ENCODE results near the gene TIMP2. TPM values are rescaled to one million over a fixed set of nuclear protein-coding genes. Genes with fewer than 3 reads are reported as not detected.

Gene TIMP2
- total RNA-seq, 4 donors from 2014 or later: 139 to 161 (median 150) TPM

DNA sequence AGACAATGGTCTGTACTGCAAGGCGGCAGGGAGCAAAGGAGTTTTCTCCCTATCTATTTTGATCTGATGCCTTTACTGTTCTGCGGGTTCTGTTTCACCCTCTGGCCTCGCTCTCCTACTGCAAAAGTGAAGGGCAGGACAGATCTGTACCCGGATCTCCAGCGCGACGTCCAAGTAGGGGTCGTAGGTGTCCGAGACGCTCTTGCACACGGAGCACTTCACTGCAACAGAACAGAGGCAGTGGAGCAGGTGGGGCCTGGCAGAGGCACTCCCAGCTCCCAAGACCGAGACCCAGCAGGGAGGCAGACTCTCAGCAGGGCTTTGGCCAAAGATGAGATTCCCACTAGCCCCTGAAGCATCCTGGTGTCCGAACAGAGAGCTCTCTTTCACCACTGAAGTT lies 104.3 kb downstream of the TIMP2 start:
- no peak for ATAC-seq (ENCODE audit: low FRiP score)
- TF ChIP-seq, protein P1, sequence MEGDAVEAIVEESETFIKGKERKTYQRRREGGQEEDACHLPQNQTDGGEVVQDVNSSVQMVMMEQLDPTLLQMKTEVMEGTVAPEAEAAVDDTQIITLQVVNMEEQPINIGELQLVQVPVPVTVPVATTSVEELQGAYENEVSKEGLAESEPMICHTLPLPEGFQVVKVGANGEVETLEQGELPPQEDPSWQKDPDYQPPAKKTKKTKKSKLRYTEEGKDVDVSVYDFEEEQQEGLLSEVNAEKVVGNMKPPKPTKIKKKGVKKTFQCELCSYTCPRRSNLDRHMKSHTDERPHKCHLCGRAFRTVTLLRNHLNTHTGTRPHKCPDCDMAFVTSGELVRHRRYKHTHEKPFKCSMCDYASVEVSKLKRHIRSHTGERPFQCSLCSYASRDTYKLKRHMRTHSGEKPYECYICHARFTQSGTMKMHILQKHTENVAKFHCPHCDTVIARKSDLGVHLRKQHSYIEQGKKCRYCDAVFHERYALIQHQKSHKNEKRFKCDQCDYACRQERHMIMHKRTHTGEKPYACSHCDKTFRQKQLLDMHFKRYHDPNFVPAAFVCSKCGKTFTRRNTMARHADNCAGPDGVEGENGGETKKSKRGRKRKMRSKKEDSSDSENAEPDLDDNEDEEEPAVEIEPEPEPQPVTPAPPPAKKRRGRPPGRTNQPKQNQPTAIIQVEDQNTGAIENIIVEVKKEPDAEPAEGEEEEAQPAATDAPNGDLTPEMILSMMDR (IDR thresholded peaks at IDR 0.05): no peak
- DNase-seq (ENCODE audit: low spot score): no peak

- TF ChIP-seq, protein P1 (IDR thresholded peaks at IDR 0.05): no peak
- DNase-seq (ENCODE audit: low spot score) (no peak), ATAC-seq (ENCODE audit: low FRiP score) (no peak)
These were observed 105.1 kb downstream of the TIMP2 start for GRCh38 chr17:78819806-78820792.

- ATAC-seq (ENCODE audit: low FRiP score) (no peak), DNase-seq (ENCODE audit: low spot score) (no peak)
- TF ChIP-seq, protein P1 (IDR thresholded peaks at IDR 0.05): no peak
These were observed 105.8 kb downstream of the TIMP2 start for GRCh38 chr17:78819402-78819801.

- DNase-seq (ENCODE audit: low spot score) (no peak), ATAC-seq (ENCODE audit: low FRiP score) (no peak)
- TF ChIP-seq, protein P1 (IDR thresholded peaks at IDR 0.05): no peak
These were observed 106.3 kb downstream of the TIMP2 start for GRCh38 chr17:78818932-78819331.

GRCh38 chr17:78818152-78818846 lies 106.9 kb downstream of the TIMP2 start:
- ATAC-seq (ENCODE audit: low FRiP score) (no peak), DNase-seq (ENCODE audit: low spot score) (no peak)
- TF ChIP-seq, protein P1 (IDR thresholded peaks at IDR 0.05): no peak

DNA sequence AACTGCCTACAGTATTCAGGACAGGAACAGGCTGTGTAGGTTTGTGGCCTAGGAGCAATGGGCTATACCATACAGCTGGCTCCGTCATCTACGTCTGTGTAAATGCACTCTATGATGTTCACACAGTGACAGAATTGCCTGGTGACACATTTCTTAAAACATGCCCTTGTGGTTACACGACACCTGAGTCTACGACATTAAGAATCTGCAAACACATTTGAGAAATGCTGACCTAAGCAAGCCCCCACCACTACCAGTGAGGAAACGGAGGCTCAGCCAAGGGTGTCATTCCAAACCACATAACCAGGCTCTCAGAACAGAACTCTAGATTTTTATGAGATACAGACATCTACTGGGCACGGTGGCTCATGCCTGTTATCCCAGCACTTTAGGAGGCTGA lies 108.1 kb downstream of the TIMP2 start:
- no peak for DNase-seq (ENCODE audit: low spot score)
- TF ChIP-seq, protein P1 (IDR thresholded peaks at IDR 0.05): no peak
- peak; percentile 8 for ATAC-seq (ENCODE audit: low FRiP score)
